Keratinocyte (primary cell): Measurements from ENCODE around the gene DYTN.

Source experiments
- EZH2 ChIP-seq: IDR thresholded peaks from one replicate; pipeline ENCODE4 v1.6.1; 2012; ENCODE audit warnings: inconsistent platforms, mild to moderate bottlenecking, low read length, moderate library complexity
- TF ChIP-seq, protein P1 (sequence below), 3 experiments: IDR thresholded peaks in 1 of 3; conservative IDR thresholded peaks in 1 of 3; optimal IDR thresholded peaks in 1 of 3; 2 replicates in 2 of 3; 3 replicates in 1 of 3; pipeline versions ENCODE3 to v1.5.1; 2011; ENCODE audit warnings: low read length in 3 of 3, mild to moderate bottlenecking in 3 of 3, moderate library complexity in 2 of 3, control low read depth in 1 of 3, inconsistent platforms in 1 of 3; ENCODE audit not compliant: insufficient read depth in 2 of 3; ENCODE audit errors: extremely low read depth in 1 of 3

DNA sequence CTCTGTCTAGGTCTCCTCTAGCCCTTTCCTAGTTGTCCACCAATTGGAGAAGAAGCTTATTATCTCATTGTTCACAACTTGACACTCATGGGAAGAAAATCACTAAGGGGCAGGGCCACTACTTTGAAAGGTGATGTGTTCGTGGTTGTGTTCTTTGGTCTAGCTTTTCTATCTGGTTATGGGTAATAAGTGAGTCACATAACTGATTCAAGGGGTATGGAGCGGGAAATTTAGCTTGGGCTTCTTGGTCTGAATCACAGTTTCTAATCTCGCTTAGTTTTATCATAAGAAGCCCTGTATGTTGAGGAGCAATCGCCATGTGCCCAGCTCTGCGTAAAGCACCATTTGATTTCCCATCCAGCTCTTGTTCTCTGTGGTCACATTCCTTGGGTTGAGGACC, 18.7 kb upstream of the DYTN start:
- TF ChIP-seq, protein P1, sequence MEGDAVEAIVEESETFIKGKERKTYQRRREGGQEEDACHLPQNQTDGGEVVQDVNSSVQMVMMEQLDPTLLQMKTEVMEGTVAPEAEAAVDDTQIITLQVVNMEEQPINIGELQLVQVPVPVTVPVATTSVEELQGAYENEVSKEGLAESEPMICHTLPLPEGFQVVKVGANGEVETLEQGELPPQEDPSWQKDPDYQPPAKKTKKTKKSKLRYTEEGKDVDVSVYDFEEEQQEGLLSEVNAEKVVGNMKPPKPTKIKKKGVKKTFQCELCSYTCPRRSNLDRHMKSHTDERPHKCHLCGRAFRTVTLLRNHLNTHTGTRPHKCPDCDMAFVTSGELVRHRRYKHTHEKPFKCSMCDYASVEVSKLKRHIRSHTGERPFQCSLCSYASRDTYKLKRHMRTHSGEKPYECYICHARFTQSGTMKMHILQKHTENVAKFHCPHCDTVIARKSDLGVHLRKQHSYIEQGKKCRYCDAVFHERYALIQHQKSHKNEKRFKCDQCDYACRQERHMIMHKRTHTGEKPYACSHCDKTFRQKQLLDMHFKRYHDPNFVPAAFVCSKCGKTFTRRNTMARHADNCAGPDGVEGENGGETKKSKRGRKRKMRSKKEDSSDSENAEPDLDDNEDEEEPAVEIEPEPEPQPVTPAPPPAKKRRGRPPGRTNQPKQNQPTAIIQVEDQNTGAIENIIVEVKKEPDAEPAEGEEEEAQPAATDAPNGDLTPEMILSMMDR (optimal IDR thresholded peaks at IDR 0.05 in 1 of 3, IDR thresholded peaks at IDR 0.05 in 1 of 3, conservative IDR thresholded peaks at IDR 0.05 in 1 of 3; ENCODE audit: extremely low read depth in 1 of 3, insufficient read depth in 2 of 3, low read length in 3 of 3) = no peak
- no peak for TF ChIP-seq EZH2
